ENCODE data around the gene ZNF555. TPM values are rescaled to one million over a fixed set of nuclear protein-coding genes. Genes with fewer than 3 reads are reported as not detected.
A peak's percentile ranks its signal among the peaks of the same experiment; 100 is the strongest.

The ZNF555 gene
- total and polyA plus RNA-seq, 2 of the 13 experiments (the other 11 are each of a cell fraction or from before 2014, with no cell fraction given): 5.0 to 8.0 TPM

DNA sequence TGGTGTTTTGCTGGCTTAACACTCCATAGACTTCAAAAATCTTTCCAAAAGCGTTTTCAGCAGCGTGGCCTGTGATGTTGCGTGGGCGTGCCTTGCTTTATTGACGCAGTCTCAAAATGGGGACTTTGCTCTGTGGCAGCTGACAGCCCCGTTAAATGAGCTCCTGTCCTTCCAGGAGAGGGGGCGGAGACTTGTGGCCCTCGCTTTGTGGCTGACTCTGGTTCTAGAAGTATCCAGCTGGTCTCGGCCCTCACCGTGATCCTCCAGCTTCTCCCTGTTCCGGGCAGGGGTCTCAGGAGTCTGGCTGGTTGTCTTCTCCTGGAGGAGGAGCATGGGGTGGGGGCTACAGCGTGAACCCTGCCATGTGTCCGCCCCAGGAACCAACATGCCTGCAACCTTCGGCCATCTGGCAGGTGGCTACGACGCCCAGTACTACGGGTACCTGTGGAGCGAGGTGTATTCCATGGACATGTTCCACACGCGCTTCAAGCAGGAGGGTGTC is 30.0 kb upstream of the ZNF555 start (continued):
- TF ChIP-seq ZNF331 (CRISPR knock-in tag; IDR thresholded peaks at IDR 0.05) (0 out of 2 replicates have a peak, but pooled peaks have one; percentile 61), DMAP1 (CRISPR knock-in tag; IDR thresholded peaks at IDR 0.05) (peak; percentile 46; the same call in 1 of the 2 replicates), THAP11 (CRISPR knock-in tag; IDR thresholded peaks at IDR 0.05) (peak; percentile 66), RELA (CRISPR knock-in tag; IDR thresholded peaks at IDR 0.05) (no peak), ZNF160 (CRISPR knock-in tag; IDR thresholded peaks at IDR 0.05) (no peak), HNRNPK (IDR thresholded peaks at IDR 0.05; ENCODE audit: low read depth, low read length, poor library complexity, severe bottlenecking) (no peak), ZNF816 (CRISPR knock-in tag; IDR thresholded peaks at IDR 0.05; ENCODE audit: borderline replicate concordance) (no peak), ZNF589 (CRISPR knock-in tag; conservative IDR thresholded peaks at IDR 0.05) (no peak), FOXA1 (IDR thresholded peaks at IDR 0.05) (no peak), FOXA1 (CRISPR knock-in tag; IDR thresholded peaks at IDR 0.05) (peak; percentile 85), NFKBIZ (CRISPR knock-in tag; IDR thresholded peaks at IDR 0.05) (no peak)
- TF ChIP-seq, protein P1, sequence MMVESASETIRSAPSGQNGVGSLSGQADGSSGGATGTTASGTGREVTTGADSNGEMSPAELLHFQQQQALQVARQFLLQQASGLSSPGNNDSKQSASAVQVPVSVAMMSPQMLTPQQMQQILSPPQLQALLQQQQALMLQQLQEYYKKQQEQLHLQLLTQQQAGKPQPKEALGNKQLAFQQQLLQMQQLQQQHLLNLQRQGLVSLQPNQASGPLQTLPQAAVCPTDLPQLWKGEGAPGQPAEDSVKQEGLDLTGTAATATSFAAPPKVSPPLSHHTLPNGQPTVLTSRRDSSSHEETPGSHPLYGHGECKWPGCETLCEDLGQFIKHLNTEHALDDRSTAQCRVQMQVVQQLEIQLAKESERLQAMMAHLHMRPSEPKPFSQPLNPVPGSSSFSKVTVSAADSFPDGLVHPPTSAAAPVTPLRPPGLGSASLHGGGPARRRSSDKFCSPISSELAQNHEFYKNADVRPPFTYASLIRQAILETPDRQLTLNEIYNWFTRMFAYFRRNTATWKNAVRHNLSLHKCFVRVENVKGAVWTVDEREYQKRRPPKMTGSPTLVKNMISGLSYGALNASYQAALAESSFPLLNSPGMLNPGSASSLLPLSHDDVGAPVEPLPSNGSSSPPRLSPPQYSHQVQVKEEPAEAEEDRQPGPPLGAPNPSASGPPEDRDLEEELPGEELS (CRISPR knock-in tag; IDR thresholded peaks at IDR 0.05): 0 out of 2 replicates have a peak, but pooled peaks have one; percentile 21
- TF ChIP-seq, protein P2, sequence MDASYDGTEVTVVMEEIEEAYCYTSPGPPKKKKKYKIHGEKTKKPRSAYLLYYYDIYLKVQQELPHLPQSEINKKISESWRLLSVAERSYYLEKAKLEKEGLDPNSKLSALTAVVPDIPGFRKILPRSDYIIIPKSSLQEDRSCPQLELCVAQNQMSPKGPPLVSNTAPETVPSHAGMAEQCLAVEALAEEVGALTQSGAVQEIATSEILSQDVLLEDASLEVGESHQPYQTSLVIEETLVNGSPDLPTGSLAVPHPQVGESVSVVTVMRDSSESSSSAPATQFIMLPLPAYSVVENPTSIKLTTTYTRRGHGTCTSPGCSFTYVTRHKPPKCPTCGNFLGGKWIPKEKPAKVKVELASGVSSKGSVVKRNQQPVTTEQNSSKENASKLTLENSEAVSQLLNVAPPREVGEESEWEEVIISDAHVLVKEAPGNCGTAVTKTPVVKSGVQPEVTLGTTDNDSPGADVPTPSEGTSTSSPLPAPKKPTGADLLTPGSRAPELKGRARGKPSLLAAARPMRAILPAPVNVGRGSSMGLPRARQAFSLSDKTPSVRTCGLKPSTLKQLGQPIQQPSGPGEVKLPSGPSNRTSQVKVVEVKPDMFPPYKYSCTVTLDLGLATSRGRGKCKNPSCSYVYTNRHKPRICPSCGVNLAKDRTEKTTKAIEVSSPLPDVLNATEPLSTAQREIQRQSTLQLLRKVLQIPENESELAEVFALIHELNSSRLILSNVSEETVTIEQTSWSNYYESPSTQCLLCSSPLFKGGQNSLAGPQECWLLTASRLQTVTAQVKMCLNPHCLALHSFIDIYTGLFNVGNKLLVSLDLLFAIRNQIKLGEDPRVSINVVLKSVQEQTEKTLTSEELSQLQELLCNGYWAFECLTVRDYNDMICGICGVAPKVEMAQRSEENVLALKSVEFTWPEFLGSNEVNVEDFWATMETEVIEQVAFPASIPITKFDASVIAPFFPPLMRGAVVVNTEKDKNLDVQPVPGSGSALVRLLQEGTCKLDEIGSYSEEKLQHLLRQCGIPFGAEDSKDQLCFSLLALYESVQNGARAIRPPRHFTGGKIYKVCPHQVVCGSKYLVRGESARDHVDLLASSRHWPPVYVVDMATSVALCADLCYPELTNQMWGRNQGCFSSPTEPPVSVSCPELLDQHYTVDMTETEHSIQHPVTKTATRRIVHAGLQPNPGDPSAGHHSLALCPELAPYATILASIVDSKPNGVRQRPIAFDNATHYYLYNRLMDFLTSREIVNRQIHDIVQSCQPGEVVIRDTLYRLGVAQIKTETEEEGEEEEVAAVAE (CRISPR knock-in tag; IDR thresholded peaks at IDR 0.05; ENCODE audit: borderline replicate concordance): no peak; the same call in 1 of the 2 replicates
- TF ChIP-seq, protein P3, sequence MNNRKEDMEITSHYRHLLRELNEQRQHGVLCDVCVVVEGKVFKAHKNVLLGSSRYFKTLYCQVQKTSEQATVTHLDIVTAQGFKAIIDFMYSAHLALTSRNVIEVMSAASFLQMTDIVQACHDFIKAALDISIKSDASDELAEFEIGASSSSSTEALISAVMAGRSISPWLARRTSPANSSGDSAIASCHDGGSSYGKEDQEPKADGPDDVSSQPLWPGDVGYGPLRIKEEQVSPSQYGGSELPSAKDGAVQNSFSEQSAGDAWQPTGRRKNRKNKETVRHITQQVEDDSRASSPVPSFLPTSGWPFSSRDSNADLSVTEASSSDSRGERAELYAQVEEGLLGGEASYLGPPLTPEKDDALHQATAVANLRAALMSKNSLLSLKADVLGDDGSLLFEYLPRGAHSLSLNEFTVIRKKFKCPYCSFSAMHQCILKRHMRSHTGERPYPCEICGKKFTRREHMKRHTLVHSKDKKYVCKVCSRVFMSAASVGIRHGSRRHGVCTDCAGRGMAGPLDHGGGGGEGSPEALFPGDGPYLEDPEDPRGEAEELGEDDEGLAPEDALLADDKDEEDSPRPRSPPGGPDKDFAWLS (CRISPR knock-in tag; IDR thresholded peaks at IDR 0.05; ENCODE audit: borderline replicate concordance): no peak
- TF ChIP-seq, protein P4, sequence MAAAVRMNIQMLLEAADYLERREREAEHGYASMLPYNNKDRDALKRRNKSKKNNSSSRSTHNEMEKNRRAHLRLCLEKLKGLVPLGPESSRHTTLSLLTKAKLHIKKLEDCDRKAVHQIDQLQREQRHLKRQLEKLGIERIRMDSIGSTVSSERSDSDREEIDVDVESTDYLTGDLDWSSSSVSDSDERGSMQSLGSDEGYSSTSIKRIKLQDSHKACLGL (CRISPR knock-in tag; IDR thresholded peaks at IDR 0.05): no peak
